IMR-90 (cell line): ENCODE data around the gene UBE3B. TPM values are rescaled to one million over a fixed set of nuclear protein-coding genes. Genes with fewer than 3 reads are reported as not detected.

Source experiments
- ATAC-seq: fragments of 200-7000 bp; cut with Tn5 transposase; 2 replicates; pipeline ENCODE4 v1.9.1; 2020; ENCODE audit warnings: low read depth, mild to moderate bottlenecking, moderate library complexity
- BruUV-seq: library from RNA; stranded (reverse); fragments of 400-500 nt; replicated peaks from 2 replicates; lab custom pipeline; 2021; lab: Mats Ljungman, UMichigan
- CTCF ChIA-PET: fragments of 300-600 bp; formaldehyde crosslinking; extraction: SDS; loops from one replicate; lab custom pipeline; 2021; ENCODE audit warnings: antibody characterized with exemption; lab: Yijun Ruan, JAX
- POLR2A ChIA-PET: fragments of 300-600 bp; sonication (Branson Sonifier 250); formaldehyde crosslinking; loops from one replicate; lab custom pipeline; 2022; ENCODE audit warnings: antibody characterized with exemption; ENCODE audit not compliant: unreplicated experiment; lab: Charles Lee
- DNase-seq: peaks from one replicate; pipeline ENCODE4 v3.0.0; 2013
- H2AFZ ChIP-seq: replicated peaks from 2 replicates; pipeline ENCODE3; 2013; ENCODE audit warnings: low read length, mild to moderate bottlenecking; ENCODE audit not compliant: poor library complexity
- H2AK5ac ChIP-seq: 2 replicates; pipeline ENCODE4 v1.6.1; 2013; ENCODE audit warnings: low read depth, low read length, inconsistent platforms
- H2AK9ac ChIP-seq: replicated peaks from 2 replicates; pipeline ENCODE3; 2013; ENCODE audit warnings: mild to moderate bottlenecking, low read depth, low read length, moderate library complexity; ENCODE audit not compliant: poor library complexity
- H2BK120ac ChIP-seq: 2 replicates; pipeline ENCODE4 v1.6.1; 2013; ENCODE audit warnings: low read depth, low read length, inconsistent platforms
- H2BK15ac ChIP-seq: 3 replicates; pipeline ENCODE4 v1.6.1; 2013; ENCODE audit warnings: low read depth, low read length, inconsistent platforms
- H2BK20ac ChIP-seq: 2 replicates; pipeline ENCODE4 v1.6.1; 2013; ENCODE audit warnings: low read depth, mild to moderate bottlenecking, inconsistent platforms, low read length, moderate library complexity
- H2BK5ac ChIP-seq: 2 replicates; pipeline ENCODE4 v1.6.1; 2013; ENCODE audit warnings: mild to moderate bottlenecking, low read depth, low read length, inconsistent platforms; ENCODE audit not compliant: poor library complexity, severe bottlenecking
- H3K14ac ChIP-seq: replicated peaks from 2 replicates; pipeline ENCODE4 v1.6.1; 2013; ENCODE audit warnings: low read depth, low read length, inconsistent platforms
- H3K18ac ChIP-seq: 2 replicates; pipeline ENCODE4 v1.6.1; 2013; ENCODE audit warnings: low read depth, low read length, control low read depth
- H3K23ac ChIP-seq: 2 replicates; pipeline ENCODE4 v1.6.1; 2013; ENCODE audit warnings: low read depth, low read length, inconsistent platforms
- H3K27ac ChIP-seq: 2 replicates; pipeline ENCODE4 v1.5.1; 2013; ENCODE audit warnings: mild to moderate bottlenecking, control low read depth, low read length; ENCODE audit not compliant: insufficient read depth
- H3K27me3 ChIP-seq: 2 replicates; pipeline ENCODE4 v1.6.1; 2013; ENCODE audit warnings: low read length; ENCODE audit not compliant: control insufficient read depth, insufficient read depth
- H3K36me3 ChIP-seq: 2 replicates; pipeline ENCODE4 v1.6.1; 2013; ENCODE audit warnings: low read length, mixed read lengths; ENCODE audit not compliant: control insufficient read depth, insufficient read depth
- H3K4ac ChIP-seq: 2 replicates; pipeline ENCODE4 v1.6.1; 2013; ENCODE audit warnings: low read depth, low read length, inconsistent platforms
- H3K4me1 ChIP-seq: 2 replicates; pipeline ENCODE4 v1.6.1; 2013; ENCODE audit warnings: low read length, mixed read lengths; ENCODE audit not compliant: control insufficient read depth, insufficient read depth
- H3K4me2 ChIP-seq: 2 replicates; pipeline ENCODE4 v1.6.1; 2013; ENCODE audit warnings: low read depth, mild to moderate bottlenecking, control low read depth, low read length, moderate library complexity
- H3K4me3 ChIP-seq: 2 replicates; pipeline ENCODE4 v1.5.1; 2013; ENCODE audit warnings: low read depth, mild to moderate bottlenecking, control low read depth, low read length, moderate library complexity; ENCODE audit not compliant: insufficient read depth
- H3K56ac ChIP-seq: 2 replicates; pipeline ENCODE4 v1.6.1; 2013; ENCODE audit warnings: low read length, inconsistent platforms; ENCODE audit not compliant: insufficient read depth; ENCODE audit errors: extremely low read depth
- H3K79me1 ChIP-seq, 2 experiments: 2 replicates each; pipeline ENCODE4 v1.6.1; 2013; ENCODE audit warnings: low read length in 2 of 2, inconsistent platforms in 1 of 2, low read depth in 1 of 2
- H3K9ac ChIP-seq: 2 replicates; pipeline ENCODE4 v1.6.1; 2013; ENCODE audit warnings: low read depth, low read length, control low read depth
- H3K9me1 ChIP-seq: 2 replicates; pipeline ENCODE4 v1.6.1; 2013; ENCODE audit warnings: low read length, inconsistent platforms; ENCODE audit not compliant: insufficient read depth
- H3K9me3 ChIP-seq: 2 replicates; pipeline ENCODE4 v1.6.1; 2013; ENCODE audit warnings: low read length; ENCODE audit not compliant: control insufficient read depth, insufficient read depth
- H4K20me1 ChIP-seq: 2 replicates; pipeline ENCODE4 v1.6.1; 2013; ENCODE audit warnings: low read length, inconsistent platforms; ENCODE audit not compliant: insufficient read depth
- H4K5ac ChIP-seq: 2 replicates; pipeline ENCODE4 v1.6.1; 2013; ENCODE audit warnings: mild to moderate bottlenecking, low read depth, low read length, control low read depth
- H4K8ac ChIP-seq, 2 experiments: 2 replicates each; pipeline ENCODE4 v1.6.1; 2013; ENCODE audit warnings: low read depth in 2 of 2, low read length in 2 of 2, control low read depth in 1 of 2, inconsistent platforms in 1 of 2
- H4K91ac ChIP-seq: 2 replicates; pipeline ENCODE4 v1.6.1; 2013; ENCODE audit warnings: low read depth, low read length, inconsistent platforms; ENCODE audit not compliant: insufficient read depth
- CEBPB ChIP-seq: IDR thresholded peaks from 2 replicates; pipeline ENCODE4 v1.6.1; 2012; ENCODE audit warnings: low read depth, low read length, improper control_type of control experiment
- CHD1 ChIP-seq: IDR thresholded peaks from 2 replicates; pipeline ENCODE4 v1.6.1; 2012; ENCODE audit warnings: low read depth, low read length, improper control_type of control experiment
- RCOR1 ChIP-seq: IDR thresholded peaks from 2 replicates; pipeline ENCODE4 v1.6.1; 2012; ENCODE audit warnings: mild to moderate bottlenecking, low read length, improper control_type of control experiment; ENCODE audit not compliant: insufficient replicate concordance
- RFX5 ChIP-seq: IDR thresholded peaks from 2 replicates; pipeline ENCODE4 v1.8.0; 2012; ENCODE audit warnings: low read depth, mild to moderate bottlenecking, low read length, moderate library complexity
- WGBS, 2 experiments: methylation state at CpG; one replicate each; pipeline versions ENCODE4 v1.1.5 to v1.1.7; 2013; ENCODE audit warnings: missing lambda C conversion rate in 2 of 2; ENCODE audit not compliant: insufficient read length in 1 of 2; ENCODE audit errors: extremely low coverage in 2 of 2; 5-methylcytosine and 5-hydroxymethylcytosine counted together
- dilution Hi-C: fragments of 300-500 bp; cut with HindIII; formaldehyde crosslinking; loops from one replicate; pipeline ENCODE4 v1.14.3; 2018; ENCODE audit warnings: low sequenced_read_pairs; ENCODE audit not compliant: unreplicated experiment
- in situ Hi-C: fragments of 300-500 bp; cut with MboI; formaldehyde crosslinking; loops from 3 replicates; pipeline ENCODE4 v1.14.3; 2019; ENCODE audit warnings: low sequenced_read_pairs, inconsistent platforms, mixed read lengths
- intact Hi-C: fragments of 100-400 bp; cut with micrococcal nuclease; formaldehyde crosslinking; loops from 2 replicates; pipeline ENCODE4 v1.10.0; 2022
- polyA plus RNA-seq, 3 experiments: library from polyadenylated mRNA; depleted of rRNA; stranded (reverse); fragments of >200 nt; gene quantifications; 2 replicates each; pipeline ENCODE4 v1.2.3, GENCODE V29; 2012; ENCODE audit warnings: low replicate concordance in 1 of 3
- total RNA-seq: library from RNA; depleted of rRNA; stranded (reverse); fragments of >200 nt; gene quantifications from 2 replicates; pipeline ENCODE4 v1.2.3, GENCODE V29; 2012
- TF ChIP-seq, protein P1 (sequence below): fragments of 150-350 bp; IDR thresholded peaks from 2 replicates; pipeline ENCODE4 v1.6.1; 2016; ENCODE audit warnings: low read depth, mild to moderate bottlenecking, low read length, moderate library complexity, borderline replicate concordance

Gene UBE3B
- total and polyA plus RNA-seq, 2 of the 4 experiments (the other 2 are of a cell fraction): 18.8 to 24.9 TPM

DNA sequence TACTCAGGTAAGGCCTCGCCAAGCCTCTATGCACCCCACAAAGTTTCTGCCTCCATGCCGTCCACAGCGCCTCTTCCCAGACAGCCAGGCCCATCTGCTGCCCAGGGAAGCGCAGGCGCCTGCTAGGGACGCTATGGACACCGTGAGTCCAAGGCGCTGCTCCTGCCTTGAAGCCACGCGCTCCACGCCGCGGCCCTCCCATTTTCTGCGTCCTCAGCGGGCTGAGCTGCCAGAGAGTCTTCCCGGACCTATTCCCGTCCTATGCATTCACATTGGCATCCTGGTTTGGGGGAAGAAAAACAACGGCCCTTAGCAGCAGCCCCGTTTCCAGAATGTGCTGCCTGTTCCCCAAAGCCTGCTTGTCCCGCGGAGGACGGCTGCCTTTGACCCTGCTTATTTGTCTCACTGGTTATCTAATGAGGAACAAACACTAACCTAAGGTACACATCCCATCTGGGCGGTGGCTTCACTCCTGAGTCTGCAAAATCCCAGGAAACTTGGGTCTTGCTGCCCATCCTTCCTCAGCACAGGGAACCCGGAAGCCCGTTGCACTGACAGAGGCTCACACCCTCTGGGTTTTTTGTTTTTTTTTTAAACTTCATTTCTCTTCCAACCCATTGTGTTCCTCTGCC is 57.9 kb downstream of the UBE3B start:
- ATAC-seq: no peak
- Histone ChIP-seq H3K4me2 (no peak overlapping the region), H2BK15ac (no peak overlapping the region), H3K79me1 (peaks cover 0 to 4% of the 10 kb centered on the region in 2 experiments; a peak in 2 of 4 replicates), H3K27ac (no peak overlapping the region), H3K4me3 (no peak overlapping the region), H3K9me1 (peaks cover 8% of the 10 kb centered on the region), H3K36me3 (peaks cover 37% of the 10 kb centered on the region), H3K27me3 (no peaks in the 10 kb centered on the region), H3K9me3 (no peaks in the 10 kb centered on the region), H3K9ac (no peak overlapping the region), H3K56ac (no peak overlapping the region), H3K14ac (no peak overlapping the region), H2BK5ac (no peak overlapping the region), H2BK20ac (no peak overlapping the region), H2BK120ac (no peak overlapping the region), H3K4me1 (peaks cover 9% of the 10 kb centered on the region), H4K91ac (no peak overlapping the region), H3K4ac (no peak overlapping the region), H4K8ac (no peak overlapping the region), H2AK5ac (no peak overlapping the region), H3K18ac (no peak overlapping the region), H2AFZ (no peak overlapping the region), H4K5ac (no peak overlapping the region), H4K20me1 (no peaks in the 10 kb centered on the region), H2AK9ac (no peak overlapping the region), H3K23ac (no peak overlapping the region)
- POLR2A ChIA-PET: no interaction called here
- CTCF ChIA-PET: no interaction called here
- dilution Hi-C loops: no loop called here
- WGBS, 2 experiments: 92% methylated on average over 12 of the region's 25 CpGs; no CpG with 5 or more reads in 1 of the 2 experiments
- no peak for DNase-seq
- TF ChIP-seq, protein P1, sequence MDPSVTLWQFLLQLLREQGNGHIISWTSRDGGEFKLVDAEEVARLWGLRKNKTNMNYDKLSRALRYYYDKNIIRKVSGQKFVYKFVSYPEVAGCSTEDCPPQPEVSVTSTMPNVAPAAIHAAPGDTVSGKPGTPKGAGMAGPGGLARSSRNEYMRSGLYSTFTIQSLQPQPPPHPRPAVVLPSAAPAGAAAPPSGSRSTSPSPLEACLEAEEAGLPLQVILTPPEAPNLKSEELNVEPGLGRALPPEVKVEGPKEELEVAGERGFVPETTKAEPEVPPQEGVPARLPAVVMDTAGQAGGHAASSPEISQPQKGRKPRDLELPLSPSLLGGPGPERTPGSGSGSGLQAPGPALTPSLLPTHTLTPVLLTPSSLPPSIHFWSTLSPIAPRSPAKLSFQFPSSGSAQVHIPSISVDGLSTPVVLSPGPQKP: no peak
- TF ChIP-seq CEBPB: no peak
- TF ChIP-seq RFX5: no peak
- TF ChIP-seq CHD1: no peak
- no peak for TF ChIP-seq RCOR1
- intact Hi-C loops: no loop called here
- in situ Hi-C loops: no loop called here
- BruUV-seq: TSS peak; percentile 78
